HG03097 (cell line): Measurements from ENCODE around the gene LYPD8.

Experiments
- ATAC-seq: cut with Tn5 transposase; IDR thresholded peaks from one replicate; pipeline ENCODE4 v1.9.1; 2021; ENCODE audit not compliant: unreplicated experiment, low FRiP score

LYPD8 gene

DNA sequence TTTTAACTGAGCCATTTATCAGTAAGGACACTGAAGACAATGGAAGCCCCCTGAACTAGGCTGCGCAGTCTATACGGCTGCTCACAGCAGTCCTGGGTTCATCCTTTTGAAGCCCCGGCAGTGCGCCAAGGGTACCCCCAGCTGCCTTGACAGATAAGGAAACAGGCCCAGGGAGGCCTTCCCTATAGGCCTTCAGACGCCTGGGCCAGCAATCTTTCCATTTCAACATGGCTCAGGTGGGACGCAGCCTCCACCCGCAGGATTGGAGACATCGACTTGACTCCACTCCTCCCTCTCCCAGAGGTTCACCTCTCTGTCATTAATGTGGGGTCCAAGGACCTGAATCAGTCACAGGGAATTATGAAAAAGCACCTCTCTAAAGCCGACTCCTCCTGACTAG is 2.8 kb upstream of the LYPD8 start:
- ATAC-seq: no peak

DNA sequence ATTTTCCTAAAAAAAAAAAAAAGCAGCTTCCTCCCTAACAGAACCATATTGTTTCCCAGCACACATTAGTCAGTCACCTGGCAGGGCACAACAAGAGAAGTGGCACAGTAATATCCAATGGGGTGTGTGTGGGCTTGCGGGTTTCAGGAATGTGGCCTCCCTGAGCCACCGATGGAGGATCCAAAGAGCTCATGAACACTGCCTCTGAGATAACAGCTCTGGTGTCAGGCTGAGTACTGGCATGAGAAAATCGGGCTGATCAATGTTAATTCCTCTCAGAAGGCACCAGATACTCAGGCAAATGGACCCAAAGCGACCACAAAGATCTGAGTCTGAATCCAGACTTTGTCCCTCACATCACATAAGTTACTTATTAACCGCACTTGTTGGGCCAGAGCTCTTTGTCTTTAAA is 2.2 kb upstream of the LYPD8 start:
- ATAC-seq: no peak

DNA sequence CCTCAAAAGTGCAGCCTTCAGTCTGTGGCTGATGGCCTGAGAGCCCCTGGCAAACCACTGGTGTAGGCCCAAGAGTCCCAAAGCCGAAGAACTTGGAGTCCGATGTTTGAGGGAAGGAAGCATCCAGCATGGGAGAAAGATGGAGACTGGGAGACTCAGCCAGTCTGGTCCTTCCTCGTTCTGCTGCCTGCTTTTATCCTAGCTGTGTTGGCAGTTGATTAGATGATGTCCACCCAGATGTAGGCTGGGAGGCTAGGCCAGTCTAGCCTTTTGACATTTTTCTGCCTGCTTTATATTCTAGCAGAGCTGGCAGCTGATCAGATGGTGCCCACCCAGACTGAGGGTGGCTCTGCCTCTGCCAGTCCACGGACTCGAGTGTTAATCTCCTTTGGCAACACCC is 1.1 kb upstream of the LYPD8 start:
- no peak for ATAC-seq

DNA sequence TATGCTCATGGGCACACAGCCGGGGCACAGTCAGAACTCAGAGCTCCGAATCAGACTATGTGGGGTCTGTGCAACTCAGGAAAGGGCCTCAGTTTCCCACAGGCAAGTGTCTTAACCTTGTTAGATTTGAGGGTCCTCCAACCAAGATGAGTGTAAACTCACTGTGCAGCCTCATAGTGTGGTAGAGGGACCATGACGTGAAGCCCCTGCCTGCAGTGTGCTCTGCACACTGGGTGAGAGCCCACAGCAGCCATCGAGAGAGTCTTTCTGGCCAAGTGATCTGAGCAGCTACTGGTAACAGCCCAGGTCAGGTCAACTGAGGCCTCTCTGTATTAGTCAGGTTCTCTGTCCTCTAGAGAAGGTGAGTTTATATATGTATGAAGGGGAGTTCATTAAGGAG is 592 bp upstream of the LYPD8 start:
- ATAC-seq: no peak

DNA sequence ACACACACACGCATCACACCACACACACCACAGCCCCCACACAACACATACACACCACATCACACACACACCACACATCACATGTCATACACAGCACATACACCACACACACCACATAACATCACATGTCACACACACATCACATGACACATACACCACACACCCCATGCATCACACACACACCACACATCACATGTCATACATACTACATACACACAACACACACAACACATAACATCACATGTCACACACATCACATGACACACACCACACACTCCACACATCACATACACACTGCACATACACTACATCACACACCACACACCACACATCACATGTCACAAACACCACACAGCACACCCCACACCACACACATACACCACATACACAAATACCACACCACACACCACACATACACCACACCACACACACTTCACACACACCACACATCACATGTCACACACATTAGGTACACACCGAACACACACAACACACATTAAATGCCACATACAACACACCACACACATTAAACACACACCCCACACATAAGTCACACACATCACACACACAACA is 1.8 kb downstream of the LYPD8 start:
- ATAC-seq: no peak

DNA sequence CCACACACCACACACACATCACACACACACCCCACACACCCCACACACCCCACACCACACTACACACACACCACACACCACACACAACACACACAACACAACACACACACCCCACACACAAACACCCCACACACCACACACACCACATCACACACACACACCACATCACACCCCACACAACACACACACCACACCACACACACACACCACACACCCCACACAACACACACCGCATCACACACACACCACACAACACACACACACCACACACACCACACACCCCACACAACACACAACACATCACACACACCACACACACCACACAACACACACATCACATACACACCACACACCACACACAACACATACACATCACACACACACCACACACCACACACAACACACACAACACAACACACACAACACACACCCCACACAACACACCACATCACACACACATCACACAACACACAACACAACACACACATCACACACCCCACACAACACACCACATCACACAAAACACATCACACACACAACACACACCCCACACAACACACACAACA is 2.4 kb downstream of the LYPD8 start:
- ATAC-seq: no peak

DNA sequence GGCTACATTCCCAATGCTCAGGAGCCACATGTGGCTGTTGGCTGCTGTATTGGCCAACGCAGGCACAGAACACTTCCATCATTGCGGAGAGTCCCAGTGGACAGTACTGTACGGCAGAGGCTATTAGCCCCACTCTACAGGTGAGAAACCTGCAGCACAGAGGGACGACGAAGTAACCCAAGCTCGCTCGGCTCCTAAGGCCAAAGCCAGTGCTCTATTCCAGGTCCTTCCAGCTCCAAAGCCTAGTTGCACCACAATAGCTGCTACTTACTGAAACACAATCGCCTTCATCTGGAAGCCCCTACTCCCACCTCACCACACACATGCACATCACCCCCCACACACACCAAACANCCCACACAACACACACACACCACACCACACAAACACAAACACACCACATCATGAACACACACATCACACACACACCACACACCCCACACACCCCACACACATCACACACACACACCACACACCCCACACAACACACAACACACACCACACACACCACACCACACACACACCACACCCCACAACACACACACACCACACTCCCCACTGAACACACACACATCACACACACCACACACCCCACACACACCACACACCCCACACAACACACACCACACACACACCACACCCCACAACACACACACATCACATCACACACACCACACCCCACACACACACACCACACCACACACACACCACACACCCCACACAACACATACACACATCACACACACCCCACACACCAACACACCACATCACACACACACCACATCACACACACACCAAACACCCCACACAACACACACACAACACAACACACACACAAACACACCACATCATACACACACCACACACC is 3.2 kb downstream of the LYPD8 start:
- ATAC-seq: no peak

DNA sequence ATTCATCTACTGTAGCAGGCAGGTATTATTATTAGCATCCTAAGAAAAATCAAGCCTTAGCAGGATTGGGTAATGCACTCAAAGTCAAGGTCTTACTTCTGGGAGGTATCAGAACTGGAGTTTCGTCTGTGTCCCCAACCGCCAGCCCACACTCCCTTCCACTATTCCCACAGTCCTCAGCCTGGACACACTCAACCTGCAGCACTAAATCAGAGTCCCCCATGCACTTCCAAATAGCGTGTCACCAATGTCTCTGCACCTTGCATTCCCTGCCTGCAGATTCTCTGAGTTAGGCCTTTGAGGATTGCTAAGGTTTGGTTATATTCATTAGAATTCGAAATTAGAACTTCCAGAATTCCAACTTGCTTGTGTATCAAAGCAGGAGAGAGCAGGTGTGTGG is 3.9 kb downstream of the LYPD8 start:
- ATAC-seq: no peak

DNA sequence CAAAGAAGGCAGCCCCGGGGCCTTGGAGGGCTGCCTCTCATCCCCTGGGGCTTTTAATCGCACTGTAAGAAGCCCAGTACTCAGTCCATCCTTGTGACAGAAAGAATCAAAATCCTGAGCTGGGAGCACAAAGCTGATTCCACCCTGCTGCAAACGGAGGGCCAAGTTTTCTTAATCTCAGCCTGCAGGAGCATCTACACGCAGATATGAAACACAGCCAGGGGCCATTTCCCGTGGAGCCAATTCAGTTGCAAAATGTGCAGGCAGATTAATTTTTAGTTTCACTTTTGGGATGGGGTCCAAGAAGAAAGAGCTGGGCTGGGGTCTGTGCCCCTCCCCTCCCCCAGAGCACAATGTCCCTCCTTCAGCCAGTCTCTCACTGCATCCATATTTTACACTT is 4.4 kb downstream of the LYPD8 start:
- ATAC-seq: no peak

DNA sequence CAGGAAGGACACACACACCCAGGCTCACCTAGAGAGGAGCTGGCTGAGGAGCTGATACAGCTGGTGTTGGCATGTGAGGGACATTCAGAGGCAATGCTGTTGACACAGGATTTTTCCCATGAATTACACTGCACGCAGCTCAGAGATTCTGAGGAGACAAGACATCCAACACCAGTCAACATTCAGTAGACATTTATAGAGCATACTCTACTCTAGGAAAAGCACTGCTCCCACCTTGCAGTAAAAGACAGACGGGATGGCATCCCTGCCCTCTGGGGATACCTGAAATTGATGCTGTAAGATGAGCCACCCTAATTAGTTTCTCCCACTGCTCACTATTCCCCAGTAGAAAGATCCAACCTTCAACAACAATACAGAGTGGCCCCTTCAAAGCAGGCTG is 5.1 kb downstream of the LYPD8 start:
- no peak for ATAC-seq

DNA sequence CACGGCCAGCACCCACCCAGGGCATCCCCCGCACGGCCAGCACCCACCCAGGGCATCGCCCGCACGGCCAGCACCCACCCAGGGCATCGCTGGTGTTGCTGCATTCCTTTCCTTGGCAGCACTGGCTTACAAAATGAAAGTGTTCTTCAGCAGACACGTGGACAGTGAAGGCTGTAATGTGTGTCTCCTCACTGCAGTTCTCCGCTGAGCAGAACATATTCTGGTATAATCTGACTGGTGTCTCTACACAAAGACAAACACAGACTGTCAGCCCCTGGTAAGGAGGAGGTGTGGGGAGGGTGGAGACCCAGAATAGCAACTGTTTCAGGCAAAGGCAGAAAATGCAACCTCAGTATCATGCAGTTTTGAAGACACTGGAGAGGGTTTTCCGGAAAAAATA is 7.3 kb downstream of the LYPD8 start:
- no peak for ATAC-seq

DNA sequence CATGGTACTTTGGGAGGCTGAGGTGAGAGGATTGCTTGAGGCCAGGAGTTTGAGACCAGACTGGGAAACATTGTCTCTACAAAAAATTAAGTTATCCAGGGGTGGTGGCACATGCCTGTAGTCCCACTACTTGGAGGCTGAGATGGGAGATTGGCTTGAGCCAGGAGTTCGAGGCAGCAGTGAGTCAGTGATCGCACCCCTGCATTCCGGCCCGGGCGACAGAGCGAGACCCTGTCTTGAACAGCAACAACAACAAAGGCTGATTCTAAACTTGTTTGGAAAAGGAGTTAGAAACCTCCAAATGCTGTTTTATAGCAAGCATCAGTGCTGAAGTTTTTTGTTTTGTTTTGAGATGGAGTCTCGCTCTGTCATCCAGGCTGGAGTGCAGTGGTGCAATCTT is 14.7 kb downstream of the LYPD8 start:
- no peak for ATAC-seq

DNA sequence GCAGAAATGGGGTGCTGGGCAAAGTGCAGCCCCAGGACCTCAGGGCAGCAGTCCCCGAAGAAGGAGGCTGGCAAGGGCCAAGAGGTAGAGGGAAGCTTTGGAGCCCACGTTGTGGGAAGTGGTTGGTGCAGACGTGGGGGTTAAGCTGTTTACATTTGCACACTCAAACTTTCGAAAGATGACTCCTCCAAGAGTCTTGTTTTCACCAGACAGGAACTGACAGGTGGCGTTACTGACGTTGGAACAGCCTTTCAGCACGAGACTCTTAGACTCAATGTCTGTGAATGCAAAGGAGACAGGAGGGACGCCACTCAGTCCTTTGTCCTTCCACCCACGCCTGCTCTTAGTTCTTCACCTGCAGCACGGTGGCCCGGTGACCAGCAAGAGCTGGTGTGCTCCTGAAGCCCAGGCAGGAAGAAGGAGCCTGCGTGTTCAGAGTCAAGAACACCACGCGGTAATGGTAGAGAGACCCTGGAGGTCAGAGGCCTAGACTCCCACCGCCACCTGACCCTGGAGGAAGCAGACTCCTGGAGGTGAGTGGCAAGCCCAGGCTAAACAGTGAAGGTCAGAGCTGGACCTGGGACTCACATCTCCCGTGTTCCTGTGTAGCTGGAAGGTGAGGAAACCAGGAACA is 15.9 kb downstream of the LYPD8 start:
- ATAC-seq: no peak

DNA sequence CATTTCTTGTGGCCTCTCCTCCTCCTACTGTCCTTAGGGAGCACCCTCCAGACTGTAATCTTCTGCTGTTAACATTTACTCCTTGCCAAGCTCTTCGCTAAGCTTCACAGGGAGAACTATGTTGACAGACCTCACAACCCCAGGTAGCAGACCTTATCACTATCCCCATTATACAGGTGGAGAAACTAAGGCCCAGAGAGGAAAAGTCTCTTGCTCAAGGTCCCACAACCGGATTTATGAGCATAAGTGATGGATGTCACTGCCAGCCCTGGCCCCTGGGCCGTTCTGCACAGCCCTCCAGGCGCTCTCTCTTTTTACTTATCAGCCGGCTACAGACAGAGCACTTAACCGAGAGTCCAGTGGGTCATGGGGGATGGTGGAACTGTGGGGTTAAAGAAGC is 18.1 kb downstream of the LYPD8 start:
- no peak for ATAC-seq

DNA sequence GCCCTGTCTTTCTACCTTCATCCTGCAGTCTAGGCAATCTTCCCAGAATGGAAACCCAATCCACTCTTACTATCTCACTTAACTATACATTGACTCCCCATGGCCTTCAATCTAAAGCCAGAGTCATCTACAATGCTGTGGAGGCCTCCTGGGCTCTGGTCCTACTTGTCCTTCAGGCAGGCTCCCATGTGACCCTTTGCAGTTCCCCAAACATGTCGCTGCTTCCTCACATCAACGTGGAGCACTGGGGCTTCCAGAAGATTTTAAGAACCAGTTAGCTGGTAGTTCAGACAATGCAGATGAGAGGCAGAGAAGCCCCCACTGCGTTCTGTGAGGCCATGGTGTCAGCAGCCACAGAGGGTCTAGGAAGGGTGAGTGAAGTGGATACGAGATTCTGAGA is 18.6 kb downstream of the LYPD8 start:
- ATAC-seq: no peak

DNA sequence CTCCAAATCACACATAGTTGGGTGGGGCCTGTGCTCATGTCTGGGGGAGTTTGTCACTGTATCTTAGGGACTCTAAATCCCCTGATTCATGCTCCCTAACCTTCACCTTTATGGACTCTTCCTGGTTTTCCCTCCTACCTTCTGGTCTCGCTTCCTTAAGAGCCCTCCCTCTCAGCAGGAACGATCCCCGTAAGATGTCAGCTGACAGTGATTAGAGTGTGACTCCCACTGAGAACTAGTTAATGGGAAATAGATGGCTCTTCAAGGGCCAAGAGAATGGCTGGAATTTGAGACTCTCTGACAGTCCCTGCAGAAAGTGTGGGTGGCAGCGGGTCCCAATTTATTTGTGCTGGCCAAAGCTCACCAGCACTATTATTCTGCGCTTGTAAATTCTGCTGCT is 22.0 kb downstream of the LYPD8 start:
- no peak for ATAC-seq

DNA sequence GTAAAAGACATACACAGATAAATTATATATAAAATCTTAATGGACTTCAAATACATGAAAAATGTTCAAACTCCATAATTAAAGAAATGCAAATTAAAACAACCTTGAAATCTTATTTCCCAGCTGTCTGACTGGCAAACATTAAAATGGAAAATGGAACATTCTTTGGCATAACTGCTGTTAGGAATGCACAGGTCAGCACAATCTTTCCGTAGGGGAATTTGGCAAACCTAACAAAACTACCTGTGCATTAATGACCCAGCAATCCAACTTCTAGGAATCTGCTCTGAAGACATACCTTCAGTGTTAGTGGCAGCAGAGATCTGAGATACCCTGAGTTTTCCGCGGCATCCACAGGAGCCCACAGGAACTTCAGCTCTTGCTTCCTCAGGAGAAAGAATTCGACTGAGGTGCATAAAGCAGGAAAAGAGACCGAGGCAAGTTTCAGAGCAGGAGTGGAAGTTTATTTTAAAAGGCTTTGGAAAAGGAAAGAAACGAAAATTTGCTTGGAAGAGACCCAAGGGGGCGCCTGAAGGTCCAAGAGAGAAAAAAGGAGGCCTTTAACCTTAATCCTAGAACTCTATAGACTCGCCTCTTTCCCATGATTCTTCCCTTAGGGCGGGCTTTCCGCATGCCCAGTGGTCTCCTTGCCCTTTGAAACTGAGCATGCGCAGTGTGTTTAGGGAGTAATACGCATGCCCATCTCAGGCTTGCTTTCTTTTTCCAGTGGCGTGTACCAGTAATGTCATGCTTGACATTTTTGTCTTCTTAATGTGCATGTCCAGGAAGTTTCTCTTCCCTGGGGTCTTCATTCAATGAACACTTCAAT is 24.8 kb downstream of the LYPD8 start:
- no peak for ATAC-seq

DNA sequence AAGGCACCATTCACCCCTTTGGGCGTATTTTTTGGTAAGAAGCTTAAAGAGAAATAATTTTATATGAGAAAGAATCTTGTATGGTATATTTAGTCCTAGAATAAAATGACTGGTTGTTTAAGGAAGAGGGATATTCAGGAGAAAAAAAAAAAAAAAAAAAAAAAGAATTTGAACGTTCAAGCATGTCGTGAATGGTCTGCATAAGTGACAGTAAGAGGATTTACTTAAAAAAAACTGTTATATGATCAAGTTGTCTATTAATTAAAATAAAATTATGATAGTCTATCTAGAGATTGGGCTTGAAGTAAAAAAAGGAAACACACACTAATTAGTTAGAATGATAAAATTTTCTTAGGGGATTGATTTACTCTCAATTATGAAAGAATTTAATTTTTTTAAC is 41.3 kb downstream of the LYPD8 start:
- no peak for ATAC-seq

DNA sequence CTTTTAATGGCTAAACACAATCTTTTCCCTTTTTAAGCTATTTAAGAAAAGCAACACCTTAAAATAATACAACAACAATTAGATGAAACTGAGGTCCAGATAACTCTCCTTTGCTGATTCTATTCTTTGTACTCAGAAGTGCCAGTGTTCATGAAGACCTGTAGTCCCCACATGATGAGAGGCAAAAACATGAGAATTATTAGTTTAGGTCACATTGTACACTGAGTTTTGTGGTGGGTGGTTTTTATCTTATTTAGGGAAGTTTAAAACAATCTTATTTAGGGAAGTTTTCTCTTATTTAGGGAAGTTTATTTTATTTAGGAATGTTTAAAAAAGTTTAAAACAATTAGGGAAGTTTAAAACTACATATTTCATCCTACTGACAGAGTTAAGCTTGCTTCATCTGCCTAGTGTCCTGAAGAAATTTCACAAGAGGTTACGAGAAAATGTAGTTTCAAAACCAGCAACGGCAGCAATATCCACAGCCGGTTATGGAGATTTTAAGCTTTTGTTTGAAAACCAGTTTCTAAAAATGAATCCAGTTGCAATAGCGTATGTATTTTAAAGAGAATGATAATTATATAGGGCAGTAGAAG is 45.2 kb downstream of the LYPD8 start:
- no peak for ATAC-seq

DNA sequence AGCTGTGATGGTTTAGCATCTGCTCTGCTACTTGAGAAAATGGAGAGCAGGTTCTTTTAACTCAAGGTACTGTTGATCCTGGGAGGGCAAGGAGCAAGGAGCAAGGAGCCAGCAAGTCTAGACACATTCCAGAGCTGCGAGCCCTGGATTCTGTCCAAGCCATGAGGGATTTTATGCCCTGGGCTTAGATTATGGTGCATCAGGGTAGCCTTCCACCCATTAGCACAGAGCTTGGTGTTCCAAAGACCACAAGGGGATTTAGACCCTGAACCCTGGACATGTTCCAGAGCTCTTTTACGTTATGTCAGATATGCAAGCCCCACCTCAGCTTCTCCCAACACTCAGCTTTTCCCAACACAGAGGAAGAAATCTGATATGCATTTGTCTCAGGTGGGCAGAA is 51.0 kb downstream of the LYPD8 start:
- ATAC-seq: no peak
